Measurements from ENCODE around the gene MACROD2.

The MACROD2 gene

GRCh38 chr20:14860410-14860814 lies 865.1 kb downstream of the MACROD2 start:
- Histone ChIP-seq H3K4me3 (ENCODE audit: low read depth, low read length) (no peak overlapping the region; the same call in 1 of the 2 replicates), H3K27ac (ENCODE audit: extremely low read depth, low read depth, low read length) (peak overlapping the region; percentile 71; the same call in 1 of the 2 replicates), H3K9me3 (ENCODE audit: control insufficient read depth, insufficient read depth, low read depth, low read length) (no peaks in the 10 kb centered on the region), H3K36me3 (ENCODE audit: control insufficient read depth in 2 of 2, insufficient read depth in 1 of 2, low read length in 2 of 2) (no peaks in the 10 kb centered on the region), H3K4me1 (ENCODE audit: control insufficient read depth, insufficient read depth, low read length) (peaks cover 12% of the 10 kb centered on the region)
- POLR2A ChIA-PET: no interaction called here
- CTCF ChIA-PET: interaction anchor here (0.6 kb wide), 1 partner anchor 205 kb away, joined by 4 read pairs; no protein-coding TSS in a partner anchor
- TF ChIP-seq ZNF660 (tag by site-specific recombination; IDR thresholded peaks at IDR 0.05): no peak
- TF ChIP-seq ZXDB (tag by site-specific recombination; IDR thresholded peaks at IDR 0.05): peak; percentile 33; the same call in 1 of the 2 replicates
- no peak for TF ChIP-seq ZNF623 (tag by site-specific recombination; IDR thresholded peaks at IDR 0.05)
- TF ChIP-seq ZSCAN16 (tag by site-specific recombination; IDR thresholded peaks at IDR 0.05): no peak
- no peak for TF ChIP-seq ZNF518A (tag by site-specific recombination; conservative IDR thresholded peaks at IDR 0.05; ENCODE audit: low read depth)
- no peak for TF ChIP-seq SP3 (tag by site-specific recombination; IDR thresholded peaks at IDR 0.05)
- no peak for TF ChIP-seq ZNF157 (tag by site-specific recombination; IDR thresholded peaks at IDR 0.05)
- peak; percentile 89 for TF ChIP-seq ZNF18 (tag by site-specific recombination; IDR thresholded peaks at IDR 0.05)
- no peak for TF ChIP-seq ZNF266 (tag by site-specific recombination; IDR thresholded peaks at IDR 0.05; ENCODE audit: low read depth)
- TF ChIP-seq ZNF48 (tag by site-specific recombination; IDR thresholded peaks at IDR 0.05): no peak
- no peak for TF ChIP-seq ZNF658 (tag by site-specific recombination; IDR thresholded peaks at IDR 0.05)
- TF ChIP-seq ZNF398 (tag by site-specific recombination; IDR thresholded peaks at IDR 0.05): no peak
- TF ChIP-seq TCF7L2 (IDR thresholded peaks at IDR 0.05; ENCODE audit: borderline replicate concordance, low read depth, low read length): peak; percentile 46; the same call in 1 of the 2 replicates
- TF ChIP-seq ZNF701 (tag by site-specific recombination; IDR thresholded peaks at IDR 0.05): no peak
- peak; percentile 34; the same call in 1 of the 2 replicates for TF ChIP-seq ZBTB44 (tag by site-specific recombination; IDR thresholded peaks at IDR 0.05)
- no peak for TF ChIP-seq YY1 (tag by site-specific recombination; IDR thresholded peaks at IDR 0.05)
- TF ChIP-seq ZNF514 (tag by site-specific recombination; IDR thresholded peaks at IDR 0.05): no peak
- no peak for TF ChIP-seq ZNF184 (tag by site-specific recombination; IDR thresholded peaks at IDR 0.05)
- no peak for TF ChIP-seq EGR2 (tag by site-specific recombination; IDR thresholded peaks at IDR 0.05; ENCODE audit: low read depth)
- TF ChIP-seq ZNF24 (tag by site-specific recombination; IDR thresholded peaks at IDR 0.05): no peak
- no peak for TF ChIP-seq KLF1 (tag by site-specific recombination; IDR thresholded peaks at IDR 0.05)
- TF ChIP-seq BCL6B (tag by site-specific recombination; IDR thresholded peaks at IDR 0.05): no peak
- no peak for TF ChIP-seq INSM2 (tag by site-specific recombination; IDR thresholded peaks at IDR 0.05)
- no peak for TF ChIP-seq ZBTB48 (tag by site-specific recombination; IDR thresholded peaks at IDR 0.05)
- no peak for TF ChIP-seq ZNF792 (tag by site-specific recombination; IDR thresholded peaks at IDR 0.05)
- no peak for TF ChIP-seq ZNF510 (tag by site-specific recombination; IDR thresholded peaks at IDR 0.05; ENCODE audit: insufficient replicate concordance)
- TF ChIP-seq ZNF221 (tag by site-specific recombination; IDR thresholded peaks at IDR 0.05; ENCODE audit: borderline replicate concordance): no peak
